Measurements from ENCODE around the gene TLCD5.

DNA sequence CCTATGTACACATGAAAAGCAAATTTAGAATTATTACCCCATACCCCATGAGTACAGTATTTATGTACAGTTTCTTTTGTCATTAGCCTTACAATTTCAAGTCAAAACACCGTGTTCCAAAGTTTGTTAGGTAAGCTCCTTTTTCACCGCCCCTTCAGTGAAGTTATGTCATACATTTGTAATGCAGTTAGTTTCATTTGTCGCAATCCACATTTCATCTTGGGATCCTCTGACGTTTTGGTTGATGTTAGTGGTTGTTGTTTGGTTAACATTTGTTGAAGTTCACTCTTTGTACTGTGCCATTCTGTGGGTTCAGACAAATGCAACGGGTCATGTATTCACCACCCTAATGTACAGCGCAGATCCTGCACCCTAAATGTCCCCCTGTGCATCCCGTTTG, 56.3 kb downstream of the TLCD5 start:
- TF ChIP-seq, protein P1, sequence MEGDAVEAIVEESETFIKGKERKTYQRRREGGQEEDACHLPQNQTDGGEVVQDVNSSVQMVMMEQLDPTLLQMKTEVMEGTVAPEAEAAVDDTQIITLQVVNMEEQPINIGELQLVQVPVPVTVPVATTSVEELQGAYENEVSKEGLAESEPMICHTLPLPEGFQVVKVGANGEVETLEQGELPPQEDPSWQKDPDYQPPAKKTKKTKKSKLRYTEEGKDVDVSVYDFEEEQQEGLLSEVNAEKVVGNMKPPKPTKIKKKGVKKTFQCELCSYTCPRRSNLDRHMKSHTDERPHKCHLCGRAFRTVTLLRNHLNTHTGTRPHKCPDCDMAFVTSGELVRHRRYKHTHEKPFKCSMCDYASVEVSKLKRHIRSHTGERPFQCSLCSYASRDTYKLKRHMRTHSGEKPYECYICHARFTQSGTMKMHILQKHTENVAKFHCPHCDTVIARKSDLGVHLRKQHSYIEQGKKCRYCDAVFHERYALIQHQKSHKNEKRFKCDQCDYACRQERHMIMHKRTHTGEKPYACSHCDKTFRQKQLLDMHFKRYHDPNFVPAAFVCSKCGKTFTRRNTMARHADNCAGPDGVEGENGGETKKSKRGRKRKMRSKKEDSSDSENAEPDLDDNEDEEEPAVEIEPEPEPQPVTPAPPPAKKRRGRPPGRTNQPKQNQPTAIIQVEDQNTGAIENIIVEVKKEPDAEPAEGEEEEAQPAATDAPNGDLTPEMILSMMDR (conservative IDR thresholded peaks at IDR 0.05; ENCODE audit: low read depth, low read length), result no peak
- TF ChIP-seq EZH2 (IDR thresholded peaks at IDR 0.05; ENCODE audit: low read length, unreplicated experiment) (no peak), EZH2phosphoT487 (IDR thresholded peaks at IDR 0.05; ENCODE audit: borderline replicate concordance, low read length) (no peak)
